AG04450 (cell line): Measurements from ENCODE around the gene NBAS. TPM values are rescaled to one million over a fixed set of nuclear protein-coding genes. Genes with fewer than 3 reads are reported as not detected.
A peak's percentile ranks its signal among the peaks of the same experiment; 100 is the strongest.

ENCODE experiments used
- CTCF ChIA-PET: fragments of 300-600, 350-600 bp; formaldehyde crosslinking; extraction: SDS; loops from one replicate; lab custom pipeline; 2022; ENCODE audit warnings: antibody characterized with exemption, inconsistent platforms; lab: Charles Lee
- POLR2A ChIA-PET: fragments of 350-600 bp; formaldehyde crosslinking; extraction: SDS; loops from one replicate; lab custom pipeline; 2021; ENCODE audit warnings: antibody characterized with exemption, inconsistent platforms; lab: Yijun Ruan, JAX
- DNase-seq: peaks from one replicate; pipeline ENCODE4 v3.0.0-alpha.2; 2011; ENCODE audit warnings: low read depth, low spot score
- H3K27ac ChIP-seq: one replicate; pipeline ENCODE4 v1.5.1; 2012; ENCODE audit warnings: low read depth, low read length, control low read depth
- H3K27me3 ChIP-seq: one replicate; pipeline ENCODE4 v1.6.0; 2012; ENCODE audit warnings: low read length; ENCODE audit not compliant: control insufficient read depth, insufficient read depth
- H3K4me3 ChIP-seq: 2 replicates; pipeline ENCODE4 v1.5.1; 2011; ENCODE audit warnings: mild to moderate bottlenecking, low read depth, low read length, control low read depth
- H3K9me3 ChIP-seq: 2 replicates; pipeline ENCODE4 v1.5.1; 2012; ENCODE audit warnings: low read length; ENCODE audit not compliant: control insufficient read depth, insufficient read depth
- CTCF ChIP-seq: IDR thresholded peaks from 2 replicates; pipeline ENCODE4 v1.5.1; 2011; ENCODE audit warnings: low read depth, low read length, control low read depth, inconsistent platforms
- polyA plus RNA-seq: library from polyadenylated mRNA; depleted of rRNA; stranded (reverse); fragments of >200 nt; gene quantifications from 2 replicates; pipeline ENCODE4 v1.2.3, GENCODE V29; 2011

The NBAS gene
- polyA plus RNA-seq, 1 experiment, result 45.0 TPM

- no peak for DNase-seq
- no peaks in the 10 kb centered on the region for H3K27me3 ChIP-seq
- H3K9me3 ChIP-seq, result no peaks in the 10 kb centered on the region
- no peak overlapping the region for H3K27ac ChIP-seq
- POLR2A ChIA-PET, result no interaction called here
- CTCF ChIA-PET, result no interaction called here
- TF ChIP-seq CTCF, result no peak
- H3K4me3 ChIP-seq, result no peak overlapping the region
These were observed 261.1 kb downstream of the NBAS start for GRCh38 chr2:15299904-15300520.

- DNase-seq, result peak; percentile 54
- ChIA-PET CTCF (interaction anchor here (1.0 to 1.1 kb wide), 2 partner anchors 138 to 279 kb away, joined by 3 to 4 read pairs; no protein-coding TSS in a partner anchor), POLR2A (no interaction called here)
- Histone ChIP-seq H3K27ac (no peak overlapping the region), H3K9me3 (no peaks in the 10 kb centered on the region), H3K4me3 (no peak overlapping the region), H3K27me3 (no peaks in the 10 kb centered on the region)
- TF ChIP-seq CTCF, result no peak
These were observed 262.4 kb downstream of the NBAS start for GRCh38 chr2:15298770-15299169.

- H3K4me3 ChIP-seq, result no peak overlapping the region
- no peak for TF ChIP-seq CTCF
- no peaks in the 10 kb centered on the region for H3K27me3 ChIP-seq
- POLR2A ChIA-PET, result no interaction called here
- H3K27ac ChIP-seq, result no peak overlapping the region
- CTCF ChIA-PET, result interaction anchor here (1.0 kb wide), 1 partner anchor 11 kb away, joined by 3 read pairs; no protein-coding TSS in a partner anchor
- DNase-seq, result no peak
- no peaks in the 10 kb centered on the region for H3K9me3 ChIP-seq
These were observed 267.7 kb downstream of the NBAS start for GRCh38 chr2:15293262-15293937.

- no peak for DNase-seq
- H3K4me3 ChIP-seq, result no peak overlapping the region
- no peak for TF ChIP-seq CTCF
- POLR2A ChIA-PET, result no interaction called here
- H3K27ac ChIP-seq, result no peak overlapping the region
- CTCF ChIA-PET, result no interaction called here
- H3K9me3 ChIP-seq, result no peaks in the 10 kb centered on the region; the same call in 1 of the 2 replicates
- no peaks in the 10 kb centered on the region for H3K27me3 ChIP-seq
These were observed 273.5 kb downstream of the NBAS start for GRCh38 chr2:15287447-15288184.
